Memory B cell (primary cell): ENCODE data around the gene LEMD3.

Experiments used
- ATAC-seq: fragments of 150-1000 bp; cut with Tn5 transposase; 2 replicates; pipeline ENCODE4 v1.10.0; 2021; ENCODE audit warnings: low read depth, mild to moderate bottlenecking, moderate library complexity
- DNase-seq, 2 donors: peaks; one replicate each; pipeline ENCODE4 v3.0.0; 2022; ENCODE audit warnings: low spot score in 2 of 2
- H3K27ac Mint-ChIP-seq: one replicate; pipeline ENCODE4 v1.8.0; 2022; ENCODE audit warnings: mild to moderate bottlenecking, moderate library complexity, mixed read lengths
- H3K27me3 Mint-ChIP-seq: one replicate; pipeline ENCODE4 v1.8.0; 2022; ENCODE audit warnings: mixed read lengths
- H3K36me3 Mint-ChIP-seq: one replicate; pipeline ENCODE4 v1.8.0; 2022; ENCODE audit warnings: mild to moderate bottlenecking, mixed read lengths
- H3K4me1 Mint-ChIP-seq: one replicate; pipeline ENCODE4 v1.8.0; 2022; ENCODE audit warnings: mixed read lengths
- H3K4me3 Mint-ChIP-seq: one replicate; pipeline ENCODE4 v1.8.0; 2022; ENCODE audit warnings: mild to moderate bottlenecking, moderate library complexity, mixed read lengths
- H3K9me3 Mint-ChIP-seq: one replicate; pipeline ENCODE4 v1.8.0; 2022; ENCODE audit warnings: mixed read lengths

LEMD3 gene

GRCh38 chr12:65152596-65152995 lies 16.8 kb upstream of the LEMD3 start:
- Mint-ChIP-seq H3K4me1 (peaks cover 9% of the 10 kb centered on the region), H3K4me3 (no peak overlapping the region), H3K9me3 (no peaks in the 10 kb centered on the region), H3K36me3 (no peaks in the 10 kb centered on the region), H3K27ac (no peak overlapping the region), H3K27me3 (peaks cover 2% of the 10 kb centered on the region)
- no peak for DNase-seq
- no peak for ATAC-seq

- Mint-ChIP-seq H3K36me3 (no peaks in the 10 kb centered on the region), H3K27ac (no peak overlapping the region), H3K9me3 (no peaks in the 10 kb centered on the region), H3K4me1 (peaks cover 9% of the 10 kb centered on the region), H3K27me3 (peaks cover 5% of the 10 kb centered on the region), H3K4me3 (no peak overlapping the region)
- DNase-seq (no peak), ATAC-seq (peak; percentile 45)
Measured at GRCh38 chr12:65155784-65156183, 13.6 kb upstream of the LEMD3 start.

- H3K4me3 Mint-ChIP-seq = peak overlapping the region; percentile 33
- peak overlapping the region; percentile 33 for H3K27ac Mint-ChIP-seq
- peaks cover 9% of the 10 kb centered on the region for H3K4me1 Mint-ChIP-seq
- peak in 1 of 2 donors; percentile 6 for DNase-seq
- peak; percentile 81 for ATAC-seq
- H3K9me3 Mint-ChIP-seq = no peaks in the 10 kb centered on the region
- H3K27me3 Mint-ChIP-seq = peaks cover 5% of the 10 kb centered on the region
- H3K36me3 Mint-ChIP-seq = no peaks in the 10 kb centered on the region
Measured at GRCh38 chr12:65156366-65156841, 13.0 kb upstream of the LEMD3 start.

GRCh38 chr12:65157091-65157490 lies 12.3 kb upstream of the LEMD3 start:
- Mint-ChIP-seq H3K4me1 (peaks cover 9% of the 10 kb centered on the region), H3K36me3 (no peaks in the 10 kb centered on the region), H3K4me3 (peak overlapping the region; percentile 33), H3K9me3 (no peaks in the 10 kb centered on the region), H3K27me3 (peaks cover 5% of the 10 kb centered on the region), H3K27ac (no peak overlapping the region)
- DNase-seq (no peak), ATAC-seq (no peak)

- Mint-ChIP-seq H3K4me1 (peaks cover 2% of the 10 kb centered on the region), H3K27ac (no peak overlapping the region), H3K36me3 (no peaks in the 10 kb centered on the region), H3K27me3 (peaks cover 8% of the 10 kb centered on the region), H3K4me3 (no peak overlapping the region), H3K9me3 (no peaks in the 10 kb centered on the region)
- no peak for ATAC-seq
- no peak for DNase-seq
Measured at GRCh38 chr12:65162609-65163008, 6.8 kb upstream of the LEMD3 start.

- ATAC-seq = no peak
- DNase-seq = no peak
- Mint-ChIP-seq H3K27me3 (peaks cover 8% of the 10 kb centered on the region), H3K9me3 (no peaks in the 10 kb centered on the region), H3K27ac (no peak overlapping the region), H3K4me1 (peaks cover 2% of the 10 kb centered on the region), H3K4me3 (no peak overlapping the region), H3K36me3 (no peaks in the 10 kb centered on the region)
Measured at GRCh38 chr12:65164244-65164643, 5.1 kb upstream of the LEMD3 start.

GRCh38 chr12:65164774-65165173 lies 4.6 kb upstream of the LEMD3 start:
- H3K4me3 Mint-ChIP-seq = no peak overlapping the region
- H3K27me3 Mint-ChIP-seq = peaks cover 8% of the 10 kb centered on the region
- H3K9me3 Mint-ChIP-seq = no peaks in the 10 kb centered on the region
- no peaks in the 10 kb centered on the region for H3K36me3 Mint-ChIP-seq
- ATAC-seq (no peak), DNase-seq (no peak)
- H3K4me1 Mint-ChIP-seq = peaks cover 2% of the 10 kb centered on the region
- no peak overlapping the region for H3K27ac Mint-ChIP-seq

GRCh38 chr12:65168681-65169319 lies 583 bp upstream of the LEMD3 start:
- peaks cover 3% of the 10 kb centered on the region for H3K27me3 Mint-ChIP-seq
- peaks cover 19% of the 10 kb centered on the region for H3K4me1 Mint-ChIP-seq
- no peaks in the 10 kb centered on the region for H3K9me3 Mint-ChIP-seq
- H3K27ac Mint-ChIP-seq = peak overlapping the region; percentile 99
- H3K36me3 Mint-ChIP-seq = no peaks in the 10 kb centered on the region
- H3K4me3 Mint-ChIP-seq = peak overlapping the region; percentile 98
- DNase-seq = peak in 1 of 2 donors; percentile 5
- ATAC-seq = peak; percentile 14

- ATAC-seq (peak; percentile 25), DNase-seq (peak; percentile 33 to 60)
- Mint-ChIP-seq H3K27me3 (peaks cover 3% of the 10 kb centered on the region), H3K4me3 (peak overlapping the region; percentile 98), H3K9me3 (no peaks in the 10 kb centered on the region), H3K4me1 (peaks cover 18% of the 10 kb centered on the region), H3K27ac (peak overlapping the region; percentile 99), H3K36me3 (no peaks in the 10 kb centered on the region)
Measured at GRCh38 chr12:65170209-65170881, 962 bp downstream of the LEMD3 start.

GRCh38 chr12:65171073-65171472 lies 1.7 kb downstream of the LEMD3 start:
- Mint-ChIP-seq H3K9me3 (no peaks in the 10 kb centered on the region), H3K36me3 (no peaks in the 10 kb centered on the region), H3K27ac (peak overlapping the region; percentile 99), H3K27me3 (peaks cover under 1% of the 10 kb centered on the region), H3K4me1 (peaks cover 18% of the 10 kb centered on the region), H3K4me3 (peak overlapping the region; percentile 98)
- no peak for DNase-seq
- no peak for ATAC-seq

GRCh38 chr12:65171870-65172269 lies 2.5 kb downstream of the LEMD3 start:
- ATAC-seq (no peak), DNase-seq (no peak)
- Mint-ChIP-seq H3K27ac (no peak overlapping the region), H3K9me3 (no peaks in the 10 kb centered on the region), H3K27me3 (no peaks in the 10 kb centered on the region), H3K36me3 (no peaks in the 10 kb centered on the region), H3K4me1 (peaks cover 18% of the 10 kb centered on the region), H3K4me3 (peak overlapping the region; percentile 58)

GRCh38 chr12:65175385-65175784 lies 6.0 kb downstream of the LEMD3 start:
- Mint-ChIP-seq H3K4me3 (no peak overlapping the region), H3K27ac (no peak overlapping the region), H3K27me3 (no peaks in the 10 kb centered on the region), H3K9me3 (no peaks in the 10 kb centered on the region), H3K4me1 (peaks cover 18% of the 10 kb centered on the region), H3K36me3 (no peaks in the 10 kb centered on the region)
- no peak for DNase-seq
- no peak for ATAC-seq

- DNase-seq (no peak), ATAC-seq (no peak)
- H3K27me3 Mint-ChIP-seq = no peaks in the 10 kb centered on the region
- H3K9me3 Mint-ChIP-seq = no peaks in the 10 kb centered on the region
- H3K36me3 Mint-ChIP-seq = peaks cover 4% of the 10 kb centered on the region
- peaks cover 33% of the 10 kb centered on the region for H3K4me1 Mint-ChIP-seq
- no peak overlapping the region for H3K4me3 Mint-ChIP-seq
- H3K27ac Mint-ChIP-seq = peak overlapping the region; percentile 35
Measured at GRCh38 chr12:65182012-65182739, 12.8 kb downstream of the LEMD3 start.

- DNase-seq (no peak), ATAC-seq (no peak)
- Mint-ChIP-seq H3K4me3 (no peak overlapping the region), H3K36me3 (peaks cover 4% of the 10 kb centered on the region), H3K27ac (peak overlapping the region; percentile 2), H3K4me1 (peaks cover 49% of the 10 kb centered on the region), H3K9me3 (no peaks in the 10 kb centered on the region), H3K27me3 (no peaks in the 10 kb centered on the region)
Measured at GRCh38 chr12:65184176-65184857, 14.9 kb downstream of the LEMD3 start.
